Gastrocnemius medialis (tissue), 4 donors: ENCODE results near the gene CYP2R1.

Experiments used
- CTCF ChIP-seq, 5 experiments: fragments of 450-650 bp in 3 of 5; fragments of 200-600 bp in 2 of 5; sonication (generic) in 2 of 5; IDR thresholded peaks in 4 of 5; conservative IDR thresholded peaks in 1 of 5; 1 replicate in 4 of 5; 2 replicates in 1 of 5; pipeline ENCODE4 v1.5.1; 2016 to 2019; ENCODE audit warnings: antibody characterized with exemption in 5 of 5, mild to moderate bottlenecking in 3 of 5, moderate library complexity in 3 of 5
- POLR2A ChIP-seq, 2 donors: fragments of 450-650 bp; IDR thresholded peaks; one replicate each; pipeline ENCODE4 v1.6.1; 2017; ENCODE audit warnings: antibody characterized with exemption in 2 of 2, mild to moderate bottlenecking in 2 of 2, moderate library complexity in 2 of 2

DNA sequence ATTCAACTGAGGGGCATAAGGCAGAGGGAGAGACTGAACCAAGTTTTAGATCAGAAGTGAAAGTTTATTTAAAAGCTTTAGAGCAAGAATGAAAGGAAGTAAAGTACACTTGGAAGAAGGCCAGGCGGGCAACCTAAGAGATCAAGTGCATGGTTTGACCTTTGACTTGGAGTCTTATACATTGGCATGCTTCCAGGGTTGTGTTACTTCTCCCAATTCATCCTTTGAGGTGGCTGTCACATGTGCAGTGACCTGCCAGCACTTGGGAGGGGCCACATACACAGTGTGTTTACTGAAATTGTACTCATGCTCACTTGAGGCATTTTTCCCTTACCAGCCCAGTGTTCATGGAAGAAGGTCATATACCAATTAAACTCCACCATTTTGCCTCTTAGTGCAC, 30.4 kb downstream of the CYP2R1 start:
- TF ChIP-seq CTCF (IDR thresholded peaks at IDR 0.05 in 4 of 5, conservative IDR thresholded peaks at IDR 0.05 in 1 of 5) (no peak), POLR2A (IDR thresholded peaks at IDR 0.05) (no peak)
